ENCODE measurements around the gene GPR55. TPM values are rescaled to one million over a fixed set of nuclear protein-coding genes. Genes with fewer than 3 reads are reported as not detected.

GPR55 gene
- polyA plus RNA-seq, 1 donor from 2014 or later: not detected

GRCh38 chr2:230885463-230886130 lies 39.4 kb downstream of the GPR55 start:
- no peaks in the 10 kb centered on the region for H3K36me3 ChIP-seq (ENCODE audit: insufficient read depth, low read length)
- peak overlapping the region; percentile 68 for H3K9ac ChIP-seq (ENCODE audit: low read length)
- no peaks in the 10 kb centered on the region for H3K9me3 ChIP-seq (ENCODE audit: low read length)
- H2AFZ ChIP-seq (ENCODE audit: low read depth, low read length): no peak overlapping the region
- H3K4me3 ChIP-seq (ENCODE audit: low read length): peak overlapping the region; percentile 58
- no peaks in the 10 kb centered on the region for H3K9me2 ChIP-seq (ENCODE audit: insufficient read depth, low read length)
- no peaks in the 10 kb centered on the region for H3K79me2 ChIP-seq (replicated peaks; ENCODE audit: insufficient read depth, low read length)
- peak overlapping the region; percentile 97 for H3K27ac ChIP-seq (ENCODE audit: low read length)
- H3K27me3 ChIP-seq (ENCODE audit: insufficient read depth, low read depth, low read length): no peaks in the 10 kb centered on the region
- peak; percentile 69 for TF ChIP-seq SMC3 (conservative IDR thresholded peaks at IDR 0.05; ENCODE audit: poor library complexity)
- no peak for TF ChIP-seq TAF1 (IDR thresholded peaks at IDR 0.05; ENCODE audit: low read depth)
- TF ChIP-seq EP300 (conservative IDR thresholded peaks at IDR 0.05; ENCODE audit: poor library complexity, severe bottlenecking): peak; percentile 82
- peak; percentile 42 for TF ChIP-seq CTCF (IDR thresholded peaks at IDR 0.05; ENCODE audit: poor library complexity, severe bottlenecking)
- TF ChIP-seq REST (IDR thresholded peaks at IDR 0.05; ENCODE audit: borderline replicate concordance): peak; percentile 98
- peak; percentile 68 for TF ChIP-seq RAD21 (conservative IDR thresholded peaks at IDR 0.05)
- peak; percentile 92 for TF ChIP-seq POLR2AphosphoS5 (IDR thresholded peaks at IDR 0.05)
- TF ChIP-seq EZH2 (IDR thresholded peaks at IDR 0.05; ENCODE audit: borderline replicate concordance, insufficient read depth, low read length, poor library complexity, severe bottlenecking): no peak
- TF ChIP-seq MXI1 (conservative IDR thresholded peaks at IDR 0.05; ENCODE audit: poor library complexity, severe bottlenecking): peak; percentile 92
- H3F3A ChIP-seq (ENCODE audit: insufficient read depth, low read length, poor library complexity, severe bottlenecking): peaks cover 13% of the 10 kb centered on the region
- peak overlapping the region; percentile 93 for H3K4me2 ChIP-seq (ENCODE audit: low read length)
- H4K20me1 ChIP-seq (ENCODE audit: insufficient read depth): no peaks in the 10 kb centered on the region

- no peaks in the 10 kb centered on the region for H3K9me2 ChIP-seq (ENCODE audit: insufficient read depth, low read length)
- H3K27ac ChIP-seq (ENCODE audit: low read length): no peak overlapping the region
- H3K4me2 ChIP-seq (ENCODE audit: low read length): no peak overlapping the region
- no peaks in the 10 kb centered on the region for H4K20me1 ChIP-seq (ENCODE audit: insufficient read depth)
- H3K4me3 ChIP-seq (ENCODE audit: low read length): no peak overlapping the region
- H3K9me3 ChIP-seq (ENCODE audit: low read length): no peaks in the 10 kb centered on the region
- TF ChIP-seq SMC3 (conservative IDR thresholded peaks at IDR 0.05; ENCODE audit: poor library complexity): no peak
- TF ChIP-seq TAF1 (IDR thresholded peaks at IDR 0.05; ENCODE audit: low read depth): no peak
- no peak for TF ChIP-seq CTCF (IDR thresholded peaks at IDR 0.05; ENCODE audit: poor library complexity, severe bottlenecking)
- TF ChIP-seq RAD21 (conservative IDR thresholded peaks at IDR 0.05): no peak
- no peak for TF ChIP-seq POLR2AphosphoS5 (IDR thresholded peaks at IDR 0.05)
- peaks cover 3% of the 10 kb centered on the region for H3K36me3 ChIP-seq (ENCODE audit: insufficient read depth, low read length)
- no peak overlapping the region for H3K9ac ChIP-seq (ENCODE audit: low read length)
- H3K27me3 ChIP-seq (ENCODE audit: insufficient read depth, low read depth, low read length): no peaks in the 10 kb centered on the region
- H3F3A ChIP-seq (ENCODE audit: insufficient read depth, low read length, poor library complexity, severe bottlenecking): peaks cover 13% of the 10 kb centered on the region
- no peaks in the 10 kb centered on the region for H3K79me2 ChIP-seq (replicated peaks; ENCODE audit: insufficient read depth, low read length)
- no peak overlapping the region for H2AFZ ChIP-seq (ENCODE audit: low read depth, low read length)
These were observed 43.2 kb downstream of the GPR55 start for GRCh38 chr2:230881840-230882239.

Measured in neural cell (in vitro differentiated cells).